ENCODE results near the gene DSTYK. TPM values are rescaled to one million over a fixed set of nuclear protein-coding genes. Genes with fewer than 3 reads are reported as not detected.

Gene DSTYK, protein sequence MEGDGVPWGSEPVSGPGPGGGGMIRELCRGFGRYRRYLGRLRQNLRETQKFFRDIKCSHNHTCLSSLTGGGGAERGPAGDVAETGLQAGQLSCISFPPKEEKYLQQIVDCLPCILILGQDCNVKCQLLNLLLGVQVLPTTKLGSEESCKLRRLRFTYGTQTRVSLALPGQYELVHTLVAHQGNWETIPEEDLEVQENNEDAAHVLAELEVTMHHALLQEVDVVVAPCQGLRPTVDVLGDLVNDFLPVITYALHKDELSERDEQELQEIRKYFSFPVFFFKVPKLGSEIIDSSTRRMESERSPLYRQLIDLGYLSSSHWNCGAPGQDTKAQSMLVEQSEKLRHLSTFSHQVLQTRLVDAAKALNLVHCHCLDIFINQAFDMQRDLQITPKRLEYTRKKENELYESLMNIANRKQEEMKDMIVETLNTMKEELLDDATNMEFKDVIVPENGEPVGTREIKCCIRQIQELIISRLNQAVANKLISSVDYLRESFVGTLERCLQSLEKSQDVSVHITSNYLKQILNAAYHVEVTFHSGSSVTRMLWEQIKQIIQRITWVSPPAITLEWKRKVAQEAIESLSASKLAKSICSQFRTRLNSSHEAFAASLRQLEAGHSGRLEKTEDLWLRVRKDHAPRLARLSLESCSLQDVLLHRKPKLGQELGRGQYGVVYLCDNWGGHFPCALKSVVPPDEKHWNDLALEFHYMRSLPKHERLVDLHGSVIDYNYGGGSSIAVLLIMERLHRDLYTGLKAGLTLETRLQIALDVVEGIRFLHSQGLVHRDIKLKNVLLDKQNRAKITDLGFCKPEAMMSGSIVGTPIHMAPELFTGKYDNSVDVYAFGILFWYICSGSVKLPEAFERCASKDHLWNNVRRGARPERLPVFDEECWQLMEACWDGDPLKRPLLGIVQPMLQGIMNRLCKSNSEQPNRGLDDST
- 10 to 100 TPM; 13.2 to 13.3 TPM for total RNA-seq

- POLR2A ChIA-PET: interaction anchor here (0.5 to 2.7 kb wide), 8 partner anchors 9 to 718 kb away, joined by 3 to 28 read pairs (median 4); partner anchors contain the start of genes RBBP5 and TMCC2
- peaks cover 38% of the 10 kb centered on the region for H3K4me1 Mint-ChIP-seq
- no peaks in the 10 kb centered on the region for H3K27me3 Mint-ChIP-seq
These were observed at the start of gene DSTYK for GRCh38 chr1:205211169-205211838. TSS of gene DSTYK (minus strand) at chr1:205211702. CDS start at chr1:205211535, 167 bp downstream.

GRCh38 chr1:205259998-205260397, 48.5 kb upstream of the DSTYK start:
- H3K9me3 Mint-ChIP-seq: no peaks in the 10 kb centered on the region
- H3K27ac Mint-ChIP-seq: no peak overlapping the region
- ATAC-seq (ENCODE audit: low read depth) (no peak), DNase-seq (no peak)
- no peak overlapping the region for H3K4me3 Mint-ChIP-seq
- H3K4me1 Mint-ChIP-seq: peaks cover 20% of the 10 kb centered on the region
- POLR2A ChIA-PET: interaction anchor here (1.0 to 1.2 kb wide), 2 partner anchors 11 to 13 kb away, joined by 4 to 5 read pairs; no protein-coding TSS in a partner anchor
- H3K27me3 Mint-ChIP-seq: no peaks in the 10 kb centered on the region
- H3K36me3 Mint-ChIP-seq: no peaks in the 10 kb centered on the region

More at GRCh38 chr1:205211169-205211838, at the start of gene DSTYK:
- H3K4me3 Mint-ChIP-seq: peak within 1 kb of the TSS; percentile 96
- H3K9me3 Mint-ChIP-seq: no peaks in the 10 kb centered on the region
- peak within 1 kb of the TSS; percentile 98 for H3K27ac Mint-ChIP-seq
- ATAC-seq (ENCODE audit: low read depth): peak; percentile 93
- peaks cover 4% of the 10 kb centered on the region for H3K36me3 Mint-ChIP-seq
- peak; percentile 89 for DNase-seq

GRCh38 chr1:205259324-205259832, 47.9 kb upstream of the DSTYK start:
- ATAC-seq (ENCODE audit: low read depth): no peak
- Mint-ChIP-seq H3K4me1 (peaks cover 20% of the 10 kb centered on the region), H3K36me3 (no peaks in the 10 kb centered on the region), H3K9me3 (no peaks in the 10 kb centered on the region), H3K27ac (no peak overlapping the region), H3K4me3 (no peak overlapping the region), H3K27me3 (no peaks in the 10 kb centered on the region)
- POLR2A ChIA-PET: interaction anchor here (1.2 kb wide), 1 partner anchor 11 kb away, joined by 4 read pairs; no protein-coding TSS in a partner anchor
- DNase-seq: no peak

- Mint-ChIP-seq H3K27ac (no peak overlapping the region), H3K27me3 (no peaks in the 10 kb centered on the region), H3K4me1 (peaks cover 20% of the 10 kb centered on the region), H3K9me3 (no peaks in the 10 kb centered on the region), H3K36me3 (no peaks in the 10 kb centered on the region), H3K4me3 (no peak overlapping the region)
- POLR2A ChIA-PET: interaction anchor here (1.2 to 2.2 kb wide), 2 partner anchors 12 to 30 kb away, joined by 4 to 7 read pairs; partner anchors contain the start of gene TMCC2
- ATAC-seq (ENCODE audit: low read depth) (no peak), DNase-seq (no peak)
These were observed 47.2 kb upstream of the DSTYK start for GRCh38 chr1:205258719-205259118.

GRCh38 chr1:205258261-205258691, 46.8 kb upstream of the DSTYK start:
- H3K9me3 Mint-ChIP-seq: no peaks in the 10 kb centered on the region
- DNase-seq: no peak

DNA sequence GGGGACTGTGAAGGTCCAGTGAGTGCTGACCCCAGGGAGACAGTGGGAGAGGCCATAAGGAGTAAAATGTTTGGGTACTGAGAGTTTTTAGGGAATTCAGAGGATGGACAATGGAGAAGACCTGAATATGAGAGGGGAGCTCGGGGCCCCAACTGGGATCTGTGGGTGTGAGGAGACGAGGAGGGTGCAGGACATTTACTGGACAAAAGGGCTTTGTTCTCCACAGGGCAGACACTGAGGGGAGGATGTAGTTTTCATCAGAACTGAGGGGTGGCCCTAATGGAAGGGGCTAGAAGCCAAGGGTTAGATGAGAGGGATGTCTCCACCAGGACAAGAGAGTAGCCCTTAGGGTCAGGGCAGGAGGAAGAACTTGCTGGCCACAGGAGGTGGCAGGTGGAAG, 46.2 kb upstream of the DSTYK start:
- Mint-ChIP-seq H3K27ac (no peak overlapping the region), H3K36me3 (no peaks in the 10 kb centered on the region), H3K9me3 (no peaks in the 10 kb centered on the region), H3K27me3 (no peaks in the 10 kb centered on the region), H3K4me3 (no peak overlapping the region), H3K4me1 (peaks cover 14% of the 10 kb centered on the region)
- POLR2A ChIA-PET: interaction anchor here (2.2 kb wide), 1 partner anchor 29 kb away, joined by 7 read pairs; the partner anchor contains the start of gene TMCC2
- DNase-seq (no peak), ATAC-seq (ENCODE audit: low read depth) (no peak)

More at GRCh38 chr1:205258261-205258691, 46.8 kb upstream of the DSTYK start:
- H3K27me3 Mint-ChIP-seq: no peaks in the 10 kb centered on the region
- no peak overlapping the region for H3K27ac Mint-ChIP-seq
- no peaks in the 10 kb centered on the region for H3K36me3 Mint-ChIP-seq
- POLR2A ChIA-PET: interaction anchor here (2.2 kb wide), 1 partner anchor 30 kb away, joined by 7 read pairs; the partner anchor contains the start of gene TMCC2
- no peak overlapping the region for H3K4me3 Mint-ChIP-seq
- peaks cover 19% of the 10 kb centered on the region for H3K4me1 Mint-ChIP-seq
- ATAC-seq (ENCODE audit: low read depth): no peak

DNA sequence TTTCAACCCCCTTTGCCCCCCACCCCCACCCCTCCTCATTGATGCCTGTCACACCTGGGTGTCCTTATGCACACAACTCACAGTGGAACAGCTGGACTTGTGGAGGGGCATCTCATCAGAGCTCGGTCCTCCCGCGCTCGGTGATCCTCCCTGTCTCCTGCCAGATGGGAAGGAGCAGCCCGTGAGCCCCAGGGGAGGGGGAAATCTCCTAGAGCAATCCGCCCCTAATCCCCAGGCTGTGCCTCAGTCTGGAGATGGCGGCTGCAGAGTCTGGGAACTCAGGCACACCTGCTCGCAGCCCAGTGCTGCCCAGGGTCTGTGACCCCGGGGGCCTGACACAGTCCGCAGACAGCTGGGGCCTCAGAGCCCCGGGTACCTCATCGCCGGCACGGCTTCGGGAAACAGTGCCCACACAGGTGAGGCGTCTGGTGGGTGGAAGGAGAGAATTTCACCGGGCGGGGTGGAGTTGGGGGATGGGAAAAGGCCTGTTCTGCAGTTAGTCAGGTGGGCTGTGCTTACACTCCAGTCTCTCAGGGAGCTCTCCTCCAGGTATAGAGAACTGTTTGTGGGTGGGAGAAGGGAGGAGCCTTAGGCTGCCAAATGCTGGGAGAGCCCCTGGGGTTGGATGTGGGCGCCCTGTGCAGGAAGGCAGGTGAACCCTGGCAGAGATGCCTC, 45.6 kb upstream of the DSTYK start:
- no peaks in the 10 kb centered on the region for H3K27me3 Mint-ChIP-seq
- DNase-seq (no peak), ATAC-seq (ENCODE audit: low read depth) (no peak)
- H3K36me3 Mint-ChIP-seq: no peaks in the 10 kb centered on the region
- H3K4me1 Mint-ChIP-seq: peaks cover 9% of the 10 kb centered on the region
- H3K27ac Mint-ChIP-seq: no peak overlapping the region
- H3K9me3 Mint-ChIP-seq: no peaks in the 10 kb centered on the region
- POLR2A ChIA-PET: interaction anchor here (0.9 to 2.2 kb wide), 2 partner anchors 29 to 46 kb away, joined by 3 to 7 read pairs; partner anchors contain the start of genes DSTYK and TMCC2
- H3K4me3 Mint-ChIP-seq: no peak overlapping the region

GRCh38 chr1:205255941-205256780, 44.7 kb upstream of the DSTYK start:
- POLR2A ChIA-PET: interaction anchor here (0.9 to 2.2 kb wide), 2 partner anchors 28 to 45 kb away, joined by 3 to 7 read pairs; partner anchors contain the start of genes DSTYK and TMCC2
- Mint-ChIP-seq H3K9me3 (no peaks in the 10 kb centered on the region), H3K27ac (no peak overlapping the region), H3K36me3 (no peaks in the 10 kb centered on the region), H3K27me3 (no peaks in the 10 kb centered on the region), H3K4me3 (no peak overlapping the region), H3K4me1 (peaks cover 2% of the 10 kb centered on the region)
- DNase-seq: peak; percentile 85
- peak; percentile 91 for ATAC-seq (ENCODE audit: low read depth)

DNA sequence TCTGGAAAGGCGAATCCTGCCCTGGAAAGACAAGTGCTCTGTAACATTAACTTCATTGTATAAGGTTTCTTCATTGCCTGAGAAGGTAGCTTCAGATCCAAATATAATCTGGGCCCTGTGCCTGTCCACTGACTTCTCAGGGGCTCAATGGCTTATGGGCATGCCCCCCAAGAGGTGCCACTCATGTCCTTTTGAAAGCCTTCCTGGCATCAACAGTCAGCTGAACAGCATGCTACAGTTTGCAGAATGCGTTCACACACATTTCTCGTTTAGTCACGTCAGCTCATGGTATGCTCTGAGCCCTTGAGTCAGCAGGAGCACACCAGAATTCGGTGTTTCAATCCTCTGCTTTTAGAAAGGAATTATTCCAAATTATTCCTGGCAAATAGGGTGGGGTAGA, 40.1 kb upstream of the DSTYK start:
- DNase-seq (no peak), ATAC-seq (ENCODE audit: low read depth) (no peak)
- Mint-ChIP-seq H3K36me3 (no peaks in the 10 kb centered on the region), H3K27ac (no peak overlapping the region), H3K27me3 (no peaks in the 10 kb centered on the region), H3K4me1 (peaks cover 13% of the 10 kb centered on the region), H3K4me3 (no peak overlapping the region), H3K9me3 (no peaks in the 10 kb centered on the region)
- POLR2A ChIA-PET: no interaction called here

- ATAC-seq (ENCODE audit: low read depth) (no peak), DNase-seq (no peak)
- H3K36me3 Mint-ChIP-seq: no peaks in the 10 kb centered on the region
- H3K9me3 Mint-ChIP-seq: no peaks in the 10 kb centered on the region
- H3K27ac Mint-ChIP-seq: no peak overlapping the region
- peaks cover 16% of the 10 kb centered on the region for H3K4me1 Mint-ChIP-seq
- H3K27me3 Mint-ChIP-seq: no peaks in the 10 kb centered on the region
- POLR2A ChIA-PET: no interaction called here
- no peak overlapping the region for H3K4me3 Mint-ChIP-seq
These were observed 39.2 kb upstream of the DSTYK start for GRCh38 chr1:205250699-205251098.

DNA sequence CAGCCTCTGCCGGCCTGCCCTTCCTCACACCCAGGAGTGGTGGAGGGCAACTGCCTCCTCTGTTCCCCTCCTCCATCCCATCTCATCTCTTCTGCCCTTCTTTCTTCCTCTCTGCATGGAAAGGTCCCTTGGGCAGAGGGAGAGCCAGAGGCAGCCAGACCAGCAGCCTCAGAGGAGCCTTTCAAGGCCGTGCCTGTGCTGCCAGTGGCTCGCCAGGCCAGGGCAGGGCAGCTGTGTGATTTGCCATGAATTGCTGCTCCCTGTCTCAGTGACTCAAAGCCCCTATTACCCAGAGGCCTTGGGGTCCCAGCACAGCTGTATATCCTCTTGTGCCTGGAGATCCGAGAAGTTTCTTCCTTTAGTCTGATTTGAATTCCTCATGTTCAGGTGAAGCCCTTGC, 38.1 kb upstream of the DSTYK start:
- Mint-ChIP-seq H3K9me3 (no peaks in the 10 kb centered on the region), H3K27me3 (no peaks in the 10 kb centered on the region), H3K4me1 (peaks cover 16% of the 10 kb centered on the region), H3K27ac (no peak overlapping the region), H3K4me3 (no peak overlapping the region), H3K36me3 (no peaks in the 10 kb centered on the region)
- POLR2A ChIA-PET: no interaction called here
- DNase-seq: no peak
- ATAC-seq (ENCODE audit: low read depth): no peak

Data from activated naive CD8-positive, alpha-beta T cell treated with anti-CD3 and anti-CD28 coated beads, Interleukin-2, amount 10 ng/mL, durations not matched to agents 7 days and 5 days (primary cell).